CD4-positive, alpha-beta T cell treated with Interleukin-17A for 1 hour (primary cell): ENCODE measurements around the gene PDK2.

Experiments used
- DNase-seq: peaks from one replicate; pipeline ENCODE4 v3.0.0-alpha.2; 2020

PDK2 gene

DNA sequence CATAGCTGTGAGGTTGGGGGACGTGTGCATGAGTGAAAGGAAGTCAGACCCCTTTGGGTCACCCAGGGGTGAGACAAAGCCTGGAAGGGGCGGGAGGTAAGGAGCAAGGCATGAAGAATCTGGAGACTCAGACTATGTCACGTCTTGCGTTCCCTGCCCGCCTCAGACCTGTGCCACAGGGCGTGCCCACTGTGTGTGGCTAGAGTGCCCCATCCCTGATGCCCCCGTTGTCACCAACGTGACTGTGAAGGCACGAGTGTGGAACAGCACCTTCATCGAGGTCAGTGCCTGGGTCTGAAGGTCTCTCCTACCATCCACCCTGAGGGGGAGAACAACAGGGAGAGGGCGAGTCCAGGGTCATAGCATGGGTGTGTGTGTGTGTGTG, 15.1 kb upstream of the PDK2 start:
- no peak for DNase-seq

- DNase-seq = no peak
Observed at GRCh38 chr17:50080827-50081226, 14.3 kb upstream of the PDK2 start.

DNA sequence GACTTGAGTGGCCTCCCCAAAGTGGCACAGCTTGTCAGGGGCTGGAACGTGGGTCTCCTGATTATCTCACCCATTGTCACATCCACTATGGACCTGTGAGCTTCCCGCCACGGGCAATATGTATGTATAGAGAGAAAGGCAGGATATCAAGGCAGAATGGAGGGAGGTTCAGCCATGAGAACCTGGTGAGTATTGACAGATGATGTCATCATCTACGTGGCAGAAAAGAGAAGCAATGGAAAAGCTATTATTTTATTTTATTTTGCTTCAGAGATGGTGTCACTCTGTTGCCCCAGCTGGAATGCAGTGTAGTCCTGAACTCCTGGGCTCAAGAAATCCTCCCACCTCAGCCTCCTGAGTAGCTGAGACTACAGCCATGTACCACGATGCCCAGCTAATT, 13.4 kb upstream of the PDK2 start:
- no peak for DNase-seq

- peak; percentile 82 for DNase-seq
Observed at GRCh38 chr17:50087246-50087911, 7.8 kb upstream of the PDK2 start.

- no peak for DNase-seq
Observed at GRCh38 chr17:50087912-50088405, 7.2 kb upstream of the PDK2 start.

GRCh38 chr17:50088952-50089825, 6.0 kb upstream of the PDK2 start:
- DNase-seq = no peak

DNA sequence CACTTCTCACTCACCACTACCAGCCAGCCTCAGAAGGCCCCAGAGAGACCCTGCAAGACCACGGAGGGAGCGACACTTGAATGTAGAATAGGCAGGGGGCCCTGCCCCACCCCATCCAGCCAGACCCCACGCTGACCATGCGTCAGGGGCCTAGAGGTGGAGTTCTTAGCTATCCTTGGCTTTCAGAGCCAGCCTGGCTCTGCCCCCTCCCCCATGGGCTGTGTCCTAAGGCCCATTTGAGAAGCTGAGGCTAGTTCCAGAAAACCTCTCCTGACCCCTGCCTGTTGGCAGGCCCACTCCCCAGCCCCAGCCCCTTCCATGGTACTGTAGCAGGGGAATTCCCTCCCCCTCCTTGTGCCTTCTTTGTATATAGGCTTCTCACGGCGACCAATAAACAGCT, 5.1 kb upstream of the PDK2 start:
- DNase-seq = no peak

GRCh38 chr17:50090971-50091917, 3.9 kb upstream of the PDK2 start:
- DNase-seq = no peak

GRCh38 chr17:50091918-50092285, 3.2 kb upstream of the PDK2 start:
- no peak for DNase-seq

GRCh38 chr17:50093246-50093645, 1.9 kb upstream of the PDK2 start:
- DNase-seq = no peak

DNA sequence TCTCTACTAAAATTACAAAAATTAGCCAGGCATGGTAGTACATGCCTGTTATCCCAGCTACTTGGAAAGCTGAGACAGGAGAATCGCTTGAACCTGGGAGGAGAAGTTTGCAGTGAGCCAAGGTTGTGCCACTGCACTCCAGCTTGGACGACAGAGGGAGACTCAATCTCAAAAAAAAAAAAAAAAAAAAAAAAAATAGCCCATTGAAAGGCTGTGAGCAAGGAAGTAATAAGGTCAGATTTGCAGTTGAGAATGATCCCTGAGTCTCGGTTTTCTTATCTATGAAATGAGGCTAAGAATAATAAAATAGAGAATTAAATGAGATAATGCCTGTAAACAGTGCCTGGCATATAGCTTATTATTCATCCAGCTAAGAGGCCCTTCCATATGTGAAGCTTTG, 1.3 kb upstream of the PDK2 start:
- no peak for DNase-seq

DNA sequence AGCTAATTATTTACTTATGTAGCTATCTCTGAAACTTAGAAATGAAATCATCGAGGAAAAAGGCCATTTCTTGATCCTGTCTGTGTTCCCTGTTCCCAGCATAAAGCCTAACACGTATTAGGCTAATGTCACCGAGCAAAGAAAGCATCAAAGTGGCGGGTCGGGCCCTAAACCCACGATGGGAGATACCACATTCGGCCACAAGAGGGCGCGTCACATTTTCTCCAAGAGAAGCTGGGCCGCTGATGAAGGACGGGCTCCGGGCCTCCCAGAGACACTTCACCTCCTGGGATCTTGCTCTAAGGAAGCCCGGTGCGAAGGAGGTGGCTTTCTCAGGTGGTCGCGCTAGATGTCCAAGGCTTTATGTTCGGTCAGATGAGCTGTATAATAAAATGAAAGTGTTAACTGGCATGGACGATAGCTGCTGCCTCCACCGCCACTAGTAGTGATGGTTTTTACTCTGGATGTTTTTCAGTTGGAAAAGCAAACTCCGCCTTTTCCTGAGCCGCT, 853 bp upstream of the PDK2 start:
- peak; percentile 91 for DNase-seq

GRCh38 chr17:50095626-50096037, 481 bp downstream of the PDK2 start:
- no peak for DNase-seq

DNA sequence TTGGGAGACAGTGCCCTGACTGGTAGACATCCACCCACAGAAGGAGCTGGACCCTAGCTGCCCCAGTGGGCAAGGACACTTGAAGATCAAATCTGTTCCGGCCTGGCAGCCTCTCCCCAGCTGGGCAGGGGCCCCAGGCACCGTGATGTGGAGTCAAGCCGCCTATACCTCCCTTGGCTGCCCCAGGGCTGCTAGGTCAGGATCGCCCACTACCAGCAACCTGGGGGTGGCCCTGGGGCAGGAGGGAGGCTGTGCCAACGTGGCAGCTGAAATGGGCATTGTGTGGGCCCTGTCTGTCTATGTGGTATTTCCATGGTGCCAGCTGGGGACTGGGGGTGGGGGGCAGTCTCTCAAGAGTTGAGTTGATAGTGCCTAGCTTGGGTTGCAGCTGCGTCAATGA, 941 bp downstream of the PDK2 start:
- no peak for DNase-seq

- no peak for DNase-seq
Observed at GRCh38 chr17:50096758-50097157, 1.6 kb downstream of the PDK2 start.

DNA sequence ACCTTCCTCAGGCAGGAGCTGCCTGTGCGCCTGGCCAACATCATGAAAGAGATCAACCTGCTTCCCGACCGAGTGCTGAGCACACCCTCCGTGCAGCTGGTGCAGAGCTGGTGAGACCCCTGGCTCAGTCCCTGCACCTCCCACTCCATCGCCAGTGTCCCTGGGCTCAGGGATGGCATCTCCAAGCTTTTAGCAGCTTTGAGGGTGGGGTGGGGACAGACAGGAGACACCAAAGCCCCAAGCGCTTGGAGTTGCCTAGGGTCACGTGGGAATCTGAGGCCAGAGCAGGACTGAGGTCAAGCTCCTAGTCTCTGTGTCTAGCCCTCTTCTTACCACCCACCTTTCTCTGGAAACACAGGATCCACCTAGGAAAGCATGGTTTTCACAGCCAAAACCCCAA, 2.3 kb downstream of the PDK2 start:
- DNase-seq = no peak

DNA sequence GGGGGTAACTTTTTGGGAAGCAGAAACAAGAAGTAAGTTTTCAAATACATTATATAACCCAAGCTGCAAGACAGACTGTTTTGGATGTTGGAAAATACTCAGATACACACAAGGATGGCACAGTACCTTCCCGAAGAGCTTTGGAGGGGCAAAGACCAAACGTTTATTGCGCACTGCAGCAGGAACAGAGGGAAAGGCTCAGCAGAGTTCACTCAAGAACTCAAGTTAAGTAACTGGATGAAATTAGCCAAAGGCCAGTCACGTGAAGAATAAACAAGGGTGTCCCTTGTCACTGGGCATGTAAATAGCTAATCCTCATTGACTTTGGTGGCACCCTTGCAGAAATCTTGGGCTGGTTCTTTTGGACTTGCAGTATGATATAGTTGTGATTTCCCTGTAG, 2.8 kb downstream of the PDK2 start:
- no peak for DNase-seq

- no peak for DNase-seq
Observed at GRCh38 chr17:50098583-50098982, 3.4 kb downstream of the PDK2 start.

- no peak for DNase-seq
Observed at GRCh38 chr17:50099003-50099402, 3.9 kb downstream of the PDK2 start.

DNA sequence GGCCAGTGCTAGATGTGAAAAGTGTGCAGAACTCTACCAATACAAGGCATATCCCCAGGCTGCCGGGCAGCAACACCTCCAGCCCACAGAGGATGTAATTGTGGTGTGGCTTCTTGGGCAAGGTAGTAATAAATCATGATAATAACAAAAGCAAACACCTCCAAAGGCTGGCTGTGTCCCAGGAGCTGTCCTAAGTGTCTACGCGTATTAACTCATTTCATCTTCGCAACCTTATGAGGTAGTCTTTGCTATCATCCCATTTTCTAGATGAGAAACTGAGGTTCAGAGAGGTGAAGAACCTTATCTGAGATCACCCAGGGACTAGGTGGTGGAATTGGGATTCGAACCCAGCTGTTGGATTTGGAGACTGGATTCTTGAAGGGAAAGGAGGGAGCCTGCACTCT, 5.3 kb downstream of the PDK2 start:
- no peak for DNase-seq

GRCh38 chr17:50100921-50101345, 5.8 kb downstream of the PDK2 start:
- DNase-seq = no peak

DNA sequence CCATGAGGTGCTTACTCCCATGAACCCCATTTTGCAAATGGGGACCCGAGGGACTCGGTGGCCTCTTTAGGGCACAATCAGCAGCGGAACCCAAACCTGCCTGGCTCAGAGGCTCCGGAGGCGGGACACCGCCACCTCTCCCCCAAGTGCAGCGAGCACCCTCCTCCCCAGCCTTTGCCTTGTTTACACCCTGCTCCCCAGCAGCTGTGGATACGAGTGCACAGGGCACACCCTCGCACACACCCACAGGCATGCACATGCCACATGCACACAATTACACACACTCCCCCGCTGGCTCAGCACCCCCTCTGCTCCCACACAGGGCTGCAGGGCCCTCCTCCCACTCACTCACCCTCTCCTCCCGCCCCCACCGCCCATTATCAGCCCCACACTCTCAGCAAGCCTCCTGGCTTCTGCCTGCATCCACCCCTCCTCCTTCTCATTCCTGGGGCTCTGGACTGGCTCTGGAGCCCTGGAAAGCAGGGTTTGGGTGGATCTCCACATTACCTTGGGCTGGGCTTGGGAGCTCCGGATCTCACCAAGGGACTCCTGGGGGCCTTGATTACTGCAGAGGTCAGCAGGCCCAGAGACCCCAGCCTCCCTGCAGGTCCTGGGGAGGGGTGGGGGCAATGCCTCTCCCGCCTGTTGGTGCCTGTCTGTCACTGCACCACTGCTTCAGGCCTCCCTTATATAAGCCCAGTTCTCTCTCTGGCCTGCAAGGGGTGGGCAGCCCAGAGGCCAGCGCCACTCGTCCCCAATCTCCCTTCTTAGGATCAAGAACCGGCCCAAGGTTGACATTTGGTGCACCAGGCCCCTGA, 6.4 kb downstream of the PDK2 start:
- DNase-seq = no peak
